ENCODE data around the gene SMARCC1. TPM values are rescaled to one million over a fixed set of nuclear protein-coding genes. Genes with fewer than 3 reads are reported as not detected.
"Not testable (repeated sequence)": the region's sequence is repeated elsewhere in the genome, so short reads cannot be mapped to it uniquely, and the experiment has no call there.

The SMARCC1 gene
- total RNA-seq = 10 to 100 TPM; 28.4 to 30.1 (median 29.0) TPM
- polyA plus RNA-seq = 7.5 TPM
- long read RNA-seq, donor 1, full-length matches to known transcripts = 5 of 52 reads
- long read RNA-seq, donor 1, partial matches to known transcripts = 28 of 52 reads
- long read RNA-seq, donor 1, other reads (novel, unspliced or antisense) = 19 of 52 reads
- long read RNA-seq, donor 2, full-length matches to known transcripts = 5 of 13 reads
- long read RNA-seq, donor 2, partial matches to known transcripts = 5 of 13 reads
- long read RNA-seq, donor 2, other reads (novel, unspliced or antisense) = 3 of 13 reads
- long read RNA-seq, donor 3, full-length matches to known transcripts = 1 of 36 reads
- long read RNA-seq, donor 3, partial matches to known transcripts = 12 of 36 reads
- long read RNA-seq, donor 3, other reads (novel, unspliced or antisense) = 23 of 36 reads
- long read RNA-seq, donor 4, full-length matches to known transcripts = 7 of 18 reads
- long read RNA-seq, donor 4, partial matches to known transcripts = 7 of 18 reads
- long read RNA-seq, donor 4, other reads (novel, unspliced or antisense) = 4 of 18 reads

- Histone ChIP-seq H3K27ac (ENCODE audit: low read length) (peak within 1 kb of the TSS; percentile 98), H3K4me3 (ENCODE audit: low read length) (peak within 1 kb of the TSS; percentile 81), H3K4me1 (ENCODE audit: control insufficient read depth, insufficient read depth, low read length) (no peaks in the 10 kb centered on the region), H3K9me3 (ENCODE audit: control insufficient read depth, low read length) (no peaks in the 10 kb centered on the region), H3K27me3 (ENCODE audit: control insufficient read depth, insufficient read depth) (no peaks in the 10 kb centered on the region)
- intact Hi-C loops (cut with DNase I) = no loop called here
- DNase-seq (peak; percentile 99 to 100 (median 99)), ATAC-seq (peak; percentile 99)
- WGBS = under 1% methylated on average over 79 of the region's 79 CpGs
Measured at GRCh38 chr3:47781685-47782445, at the start of gene SMARCC1. Gene SMARCC1, minus strand, starts transcription at chr3:47781893. Its CDS starts 96 bp downstream, at chr3:47781797.

- H3K9me3 ChIP-seq (ENCODE audit: control insufficient read depth, low read length); H3K27ac ChIP-seq (ENCODE audit: low read length); DNase-seq; H3K4me1 ChIP-seq (ENCODE audit: control insufficient read depth, insufficient read depth, low read length); intact Hi-C loops (cut with DNase I); H3K27me3 ChIP-seq (ENCODE audit: control insufficient read depth, insufficient read depth); H3K4me3 ChIP-seq (ENCODE audit: low read length); ATAC-seq: not testable (repeated sequence)
- WGBS = 87% methylated on average over 9 of the region's 9 CpGs
Measured at GRCh38 chr3:47829482-47829881, 47.8 kb upstream of the SMARCC1 start.

GRCh38 chr3:47825590-47825989 lies 43.9 kb upstream of the SMARCC1 start:
- DNase-seq = no peak
- WGBS = 21% methylated on average over 7 of the region's 7 CpGs
- H3K4me1 ChIP-seq (ENCODE audit: control insufficient read depth, insufficient read depth, low read length) = peaks cover 6% of the 10 kb centered on the region
- intact Hi-C loops (cut with DNase I) = no loop called here
- peak overlapping the region; percentile 81 for H3K4me3 ChIP-seq (ENCODE audit: low read length)
- peak in 1 of 2 donors; percentile 5 for ATAC-seq
- H3K27me3 ChIP-seq (ENCODE audit: control insufficient read depth, insufficient read depth) = no peaks in the 10 kb centered on the region
- no peaks in the 10 kb centered on the region for H3K9me3 ChIP-seq (ENCODE audit: control insufficient read depth, low read length)
- no peak overlapping the region for H3K27ac ChIP-seq (ENCODE audit: low read length)

- H3K27me3 ChIP-seq (ENCODE audit: control insufficient read depth, insufficient read depth) = no peaks in the 10 kb centered on the region
- peaks cover 6% of the 10 kb centered on the region for H3K4me1 ChIP-seq (ENCODE audit: control insufficient read depth, insufficient read depth, low read length)
- H3K27ac ChIP-seq (ENCODE audit: low read length) = peak overlapping the region; percentile 49
- DNase-seq (peak; percentile 77 to 92 (median 92)), ATAC-seq (peak; percentile 99)
- H3K4me3 ChIP-seq (ENCODE audit: low read length) = peak overlapping the region; percentile 81
- WGBS = 3% methylated on average over 77 of the region's 77 CpGs
- H3K9me3 ChIP-seq (ENCODE audit: control insufficient read depth, low read length) = no peaks in the 10 kb centered on the region
- intact Hi-C loops (cut with DNase I) = no loop called here
Measured at GRCh38 chr3:47824541-47825473, 43.1 kb upstream of the SMARCC1 start.

GRCh38 chr3:47817609-47818008 lies 35.9 kb upstream of the SMARCC1 start:
- H3K27me3 ChIP-seq (ENCODE audit: control insufficient read depth, insufficient read depth) = no peaks in the 10 kb centered on the region
- H3K9me3 ChIP-seq (ENCODE audit: control insufficient read depth, low read length) = no peaks in the 10 kb centered on the region
- intact Hi-C loops (cut with DNase I) = no loop called here
- no peak for ATAC-seq
- no peak overlapping the region for H3K27ac ChIP-seq (ENCODE audit: low read length)
- WGBS = 90% methylated on average over 7 of the region's 7 CpGs
- H3K4me3 ChIP-seq (ENCODE audit: low read length) = no peak overlapping the region
- DNase-seq = no peak
- H3K4me1 ChIP-seq (ENCODE audit: control insufficient read depth, insufficient read depth, low read length) = no peaks in the 10 kb centered on the region

- H3K9me3 ChIP-seq (ENCODE audit: control insufficient read depth, low read length) = no peaks in the 10 kb centered on the region
- 80% methylated on average over 8 of the region's 8 CpGs for WGBS
- H3K27ac ChIP-seq (ENCODE audit: low read length) = no peak overlapping the region
- H3K4me1 ChIP-seq (ENCODE audit: control insufficient read depth, insufficient read depth, low read length) = no peaks in the 10 kb centered on the region
- ATAC-seq (no peak), DNase-seq (no peak)
- no peak overlapping the region for H3K4me3 ChIP-seq (ENCODE audit: low read length)
- no peaks in the 10 kb centered on the region for H3K27me3 ChIP-seq (ENCODE audit: control insufficient read depth, insufficient read depth)
- intact Hi-C loops (cut with DNase I) = no loop called here
Measured at GRCh38 chr3:47813551-47814177, 32.0 kb upstream of the SMARCC1 start.

- WGBS = 94% methylated on average over 1 of the region's 1 CpG
- no peaks in the 10 kb centered on the region for H3K27me3 ChIP-seq (ENCODE audit: control insufficient read depth, insufficient read depth)
- no peak overlapping the region for H3K4me3 ChIP-seq (ENCODE audit: low read length)
- H3K27ac ChIP-seq (ENCODE audit: low read length) = no peak overlapping the region
- DNase-seq (no peak), ATAC-seq (no peak)
- H3K4me1 ChIP-seq (ENCODE audit: control insufficient read depth, insufficient read depth, low read length) = no peaks in the 10 kb centered on the region
- intact Hi-C loops (cut with DNase I) = no loop called here
- no peaks in the 10 kb centered on the region for H3K9me3 ChIP-seq (ENCODE audit: control insufficient read depth, low read length)
Measured at GRCh38 chr3:47804577-47804976, 22.9 kb upstream of the SMARCC1 start.

GRCh38 chr3:47803480-47804025 lies 21.9 kb upstream of the SMARCC1 start:
- WGBS = 0% methylated on average over 20 of the region's 20 CpGs
- Histone ChIP-seq H3K9me3 (ENCODE audit: control insufficient read depth, low read length) (no peaks in the 10 kb centered on the region), H3K27me3 (ENCODE audit: control insufficient read depth, insufficient read depth) (no peaks in the 10 kb centered on the region), H3K4me1 (ENCODE audit: control insufficient read depth, insufficient read depth, low read length) (no peaks in the 10 kb centered on the region), H3K27ac (ENCODE audit: low read length) (peak overlapping the region; percentile 90), H3K4me3 (ENCODE audit: low read length) (peak overlapping the region; percentile 91)
- no peak for DNase-seq
- intact Hi-C loops (cut with DNase I) = no loop called here
- ATAC-seq = no peak

GRCh38 chr3:47802734-47803479 lies 21.2 kb upstream of the SMARCC1 start, which contains the start of gene DHX30:
Gene DHX30, plus strand, starts transcription at chr3:47803138. Its CDS starts 7,546 bp downstream, at chr3:47810684.
- no peaks in the 10 kb centered on the region for H3K4me1 ChIP-seq (ENCODE audit: control insufficient read depth, insufficient read depth, low read length)
- intact Hi-C loops (cut with DNase I) = no loop called here
- no peaks in the 10 kb centered on the region for H3K27me3 ChIP-seq (ENCODE audit: control insufficient read depth, insufficient read depth)
- ATAC-seq (peak; percentile 95), DNase-seq (peak; percentile 92 to 96 (median 94))
- H3K4me3 ChIP-seq (ENCODE audit: low read length) = peak within 1 kb of the TSS; percentile 91
- no peaks in the 10 kb centered on the region for H3K9me3 ChIP-seq (ENCODE audit: control insufficient read depth, low read length)
- under 1% methylated on average over 90 of the region's 90 CpGs for WGBS
- H3K27ac ChIP-seq (ENCODE audit: low read length) = peak within 1 kb of the TSS; percentile 90

Measured in right cardiac atrium (tissue), 5 donors.